GM18951 (cell line): ENCODE data around the gene CD8B.

Source experiments
- POLR2A ChIP-seq: IDR thresholded peaks from 4 replicates; pipeline ENCODE4 v1.6.1; 2011; ENCODE audit warnings: mild to moderate bottlenecking; ENCODE audit not compliant: insufficient read length, insufficient read depth; ENCODE audit errors: extremely low read depth
- in situ Hi-C: fragments of 300-500 bp; cut with MboI; formaldehyde crosslinking; loops from one replicate; pipeline ENCODE4 v1.12.0; 2022; ENCODE audit warnings: low sequenced_read_pairs, mixed read lengths, inconsistent platforms; ENCODE audit not compliant: unreplicated experiment

Gene CD8B

GRCh38 chr2:86778957-86779356 is 82.7 kb downstream of the CD8B start:
- no peak for TF ChIP-seq POLR2A
- in situ Hi-C loops = no loop called here

- TF ChIP-seq POLR2A = no peak
- in situ Hi-C loops = no loop called here
Observed at GRCh38 chr2:86776532-86776931, 85.2 kb downstream of the CD8B start.

GRCh38 chr2:86775338-86775737 is 86.3 kb downstream of the CD8B start:
- no peak for TF ChIP-seq POLR2A
- in situ Hi-C loops = no loop called here

GRCh38 chr2:86774862-86775261 is 86.8 kb downstream of the CD8B start:
- in situ Hi-C loops = no loop called here
- TF ChIP-seq POLR2A = no peak

DNA sequence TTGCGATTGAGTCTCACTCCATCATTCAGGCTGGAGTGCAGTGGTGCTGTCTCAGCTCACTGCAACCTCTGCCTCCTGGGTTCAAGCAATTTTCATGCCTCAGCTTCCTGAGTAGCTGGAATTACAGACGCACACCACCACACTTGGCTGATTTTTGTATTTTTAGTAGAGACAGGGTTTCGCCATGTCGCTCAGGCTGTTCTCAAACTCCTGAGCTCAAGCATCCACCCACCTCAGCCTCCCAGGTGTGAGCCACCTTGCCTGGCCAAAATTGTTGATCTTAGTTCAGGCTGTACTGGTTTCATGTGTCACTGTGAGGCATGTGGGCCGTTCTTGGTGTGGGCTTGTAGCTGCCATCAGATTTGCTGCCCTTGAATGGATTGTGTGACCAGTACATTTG is 89.1 kb downstream of the CD8B start:
- in situ Hi-C loops = no loop called here
- no peak for TF ChIP-seq POLR2A

GRCh38 chr2:86770816-86771301 is 90.8 kb downstream of the CD8B start:
- TF ChIP-seq POLR2A = no peak
- in situ Hi-C loops = no loop called here

DNA sequence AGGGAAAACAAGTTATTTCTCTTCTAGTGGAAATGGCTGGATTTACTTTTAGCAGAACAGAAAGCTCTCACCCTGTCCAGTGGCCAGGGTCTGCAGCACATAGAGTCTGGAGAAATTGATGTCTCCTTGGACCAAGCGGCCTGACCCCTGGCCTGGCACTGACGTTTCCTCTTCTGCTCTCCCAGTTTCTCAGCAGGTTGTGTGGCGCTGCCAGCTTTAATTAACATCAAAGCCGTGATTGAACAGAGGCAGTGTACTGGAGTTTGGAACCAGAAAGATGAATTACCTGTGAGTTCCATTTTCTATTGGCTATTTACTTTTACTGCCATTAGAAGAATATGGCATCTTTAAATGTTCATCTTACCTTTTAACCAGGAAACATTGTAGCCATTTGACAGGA is 91.8 kb downstream of the CD8B start:
- no peak for TF ChIP-seq POLR2A

DNA sequence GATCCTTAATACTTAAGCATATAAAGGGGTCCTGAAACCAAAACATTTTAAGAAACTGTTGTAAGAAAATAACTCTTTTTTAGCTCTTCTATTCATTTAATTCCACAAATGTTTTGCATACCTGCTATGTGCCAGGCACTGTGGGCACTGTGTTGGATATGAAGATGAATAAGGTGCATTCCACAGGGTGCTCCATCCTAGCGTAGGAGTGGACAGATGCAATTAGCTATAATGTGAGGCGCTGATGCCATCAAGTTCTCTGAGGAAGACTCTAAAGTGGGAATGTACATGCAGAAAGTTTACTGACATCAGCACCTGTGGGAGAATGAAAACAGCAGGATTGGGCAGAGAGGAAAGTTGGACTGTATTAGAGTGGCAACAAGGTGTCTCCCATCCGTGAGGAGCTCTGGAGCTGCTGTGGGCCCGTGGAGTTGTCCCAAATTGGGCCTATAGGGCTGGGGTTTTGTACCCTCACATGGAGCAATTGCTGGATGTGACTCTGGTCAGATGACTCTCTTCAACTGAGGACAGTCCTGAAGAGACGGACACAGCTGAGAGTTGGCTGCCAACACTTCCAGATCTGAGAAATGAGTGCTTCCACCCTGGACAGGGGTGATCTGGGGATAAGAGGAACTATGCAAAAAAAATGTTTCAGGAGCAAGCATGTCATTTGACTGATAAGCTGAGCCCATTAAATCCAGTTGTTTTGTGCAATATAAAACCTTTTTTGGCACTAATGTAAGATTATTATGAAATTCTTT is 93.3 kb downstream of the CD8B start:
- in situ Hi-C loops = no loop called here
- TF ChIP-seq POLR2A = no peak

More for the DNA sequence above, 91.8 kb downstream of the CD8B start:
- in situ Hi-C loops = no loop called here
